Measurements from ENCODE around the gene OR14A16. TPM values are rescaled to one million over a fixed set of nuclear protein-coding genes. Genes with fewer than 3 reads are reported as not detected.

OR14A16 gene
- total RNA-seq (2014; rRNA removed; shearing (Covaris generic); ENCODE audit: low replicate concordance) = not detected in 2 replicates

- DNase-seq = no peak
Measured at GRCh38 chr1:247824023-247824422, at the start of gene OR14A16. OR14A16 (minus strand) TSS chr1:247824119; CDS start chr1:247815729, 8,390 bp downstream.

GRCh38 chr1:247865416-247865815 lies 41.5 kb upstream of the OR14A16 start:
- no peak overlapping the region for H3K4me3 ChIP-seq (ENCODE audit: low read length)
- no peaks in the 10 kb centered on the region for H3K9me2 ChIP-seq (replicated peaks; ENCODE audit: insufficient read depth, low read length)
- H3K27ac ChIP-seq (ENCODE audit: low read length) = no peak overlapping the region
- H3K27me3 ChIP-seq (ENCODE audit: low read length) = no peaks in the 10 kb centered on the region
- H3K36me3 ChIP-seq (ENCODE audit: insufficient read depth, low read length) = no peaks in the 10 kb centered on the region
- H3K9me3 ChIP-seq (ENCODE audit: low read length) = peaks cover 10% of the 10 kb centered on the region
- H3K9ac ChIP-seq (ENCODE audit: low read length) = no peak overlapping the region
- no peak overlapping the region for H3K4me2 ChIP-seq (ENCODE audit: low read depth, low read length, poor library complexity, severe bottlenecking)
- no peaks in the 10 kb centered on the region for H4K20me1 ChIP-seq (ENCODE audit: insufficient read depth, low read depth, low read length)
- H2AFZ ChIP-seq (ENCODE audit: low read length) = no peak overlapping the region
- DNase-seq = no peak
- H3K79me2 ChIP-seq (ENCODE audit: low read length) = no peaks in the 10 kb centered on the region
- H3K4me1 ChIP-seq (ENCODE audit: low read length) = no peaks in the 10 kb centered on the region

More at GRCh38 chr1:247824023-247824422, at the start of gene OR14A16:
- H3K9me2 ChIP-seq (replicated peaks; ENCODE audit: insufficient read depth, low read length) = no peaks in the 10 kb centered on the region
- peaks cover 6% of the 10 kb centered on the region for H3K4me1 ChIP-seq (ENCODE audit: low read length)
- no peak within 1 kb of the TSS for H3K4me2 ChIP-seq (ENCODE audit: low read depth, low read length, poor library complexity, severe bottlenecking)
- no peak within 1 kb of the TSS for H3K4me3 ChIP-seq (ENCODE audit: low read length)
- H3K9me3 ChIP-seq (ENCODE audit: low read length) = no peaks in the 10 kb centered on the region
- H2AFZ ChIP-seq (ENCODE audit: low read length) = no peak within 1 kb of the TSS
- no peaks in the 10 kb centered on the region for H4K20me1 ChIP-seq (ENCODE audit: insufficient read depth, low read depth, low read length)
- H3K27ac ChIP-seq (ENCODE audit: low read length) = no peak within 1 kb of the TSS
- no peaks in the 10 kb centered on the region for H3K27me3 ChIP-seq (ENCODE audit: low read length)
- no peaks in the 10 kb centered on the region for H3K79me2 ChIP-seq (ENCODE audit: low read length)
- no peaks in the 10 kb centered on the region for H3K36me3 ChIP-seq (ENCODE audit: insufficient read depth, low read length)
- H3K9ac ChIP-seq (ENCODE audit: low read length) = no peak within 1 kb of the TSS

GRCh38 chr1:247864644-247865043 lies 40.7 kb upstream of the OR14A16 start:
- Histone ChIP-seq H3K27me3 (ENCODE audit: low read length) (no peaks in the 10 kb centered on the region), H3K4me2 (ENCODE audit: low read depth, low read length, poor library complexity, severe bottlenecking) (no peak overlapping the region), H2AFZ (ENCODE audit: low read length) (no peak overlapping the region), H3K36me3 (ENCODE audit: insufficient read depth, low read length) (no peaks in the 10 kb centered on the region), H3K9me2 (replicated peaks; ENCODE audit: insufficient read depth, low read length) (no peaks in the 10 kb centered on the region), H4K20me1 (ENCODE audit: insufficient read depth, low read depth, low read length) (no peaks in the 10 kb centered on the region), H3K27ac (ENCODE audit: low read length) (no peak overlapping the region), H3K9ac (ENCODE audit: low read length) (no peak overlapping the region), H3K79me2 (ENCODE audit: low read length) (no peaks in the 10 kb centered on the region), H3K4me3 (ENCODE audit: low read length) (no peak overlapping the region), H3K4me1 (ENCODE audit: low read length) (no peaks in the 10 kb centered on the region), H3K9me3 (ENCODE audit: low read length) (peaks cover 2% of the 10 kb centered on the region)
- DNase-seq = no peak

- DNase-seq = no peak
- H3K4me2 ChIP-seq (ENCODE audit: low read depth, low read length, poor library complexity, severe bottlenecking) = no peak overlapping the region
Measured at GRCh38 chr1:247862756-247863155, 38.8 kb upstream of the OR14A16 start.

GRCh38 chr1:247857985-247858619 lies 34.2 kb upstream of the OR14A16 start:
- no peak for DNase-seq
- Histone ChIP-seq H3K36me3 (ENCODE audit: insufficient read depth, low read length) (no peaks in the 10 kb centered on the region), H3K4me2 (ENCODE audit: low read depth, low read length, poor library complexity, severe bottlenecking) (no peak overlapping the region), H2AFZ (ENCODE audit: low read length) (no peak overlapping the region), H3K27ac (ENCODE audit: low read length) (no peak overlapping the region), H3K4me1 (ENCODE audit: low read length) (no peaks in the 10 kb centered on the region), H3K27me3 (ENCODE audit: low read length) (no peaks in the 10 kb centered on the region), H3K4me3 (ENCODE audit: low read length) (no peak overlapping the region), H3K9me2 (replicated peaks; ENCODE audit: insufficient read depth, low read length) (no peaks in the 10 kb centered on the region), H3K9ac (ENCODE audit: low read length) (no peak overlapping the region), H3K79me2 (ENCODE audit: low read length) (no peaks in the 10 kb centered on the region), H4K20me1 (ENCODE audit: insufficient read depth, low read depth, low read length) (no peaks in the 10 kb centered on the region), H3K9me3 (ENCODE audit: low read length) (no peaks in the 10 kb centered on the region)

More at GRCh38 chr1:247862756-247863155, 38.8 kb upstream of the OR14A16 start:
- no peaks in the 10 kb centered on the region for H3K9me2 ChIP-seq (replicated peaks; ENCODE audit: insufficient read depth, low read length)
- no peak overlapping the region for H3K27ac ChIP-seq (ENCODE audit: low read length)
- H3K27me3 ChIP-seq (ENCODE audit: low read length) = no peaks in the 10 kb centered on the region
- no peak overlapping the region for H3K4me3 ChIP-seq (ENCODE audit: low read length)
- H3K36me3 ChIP-seq (ENCODE audit: insufficient read depth, low read length) = no peaks in the 10 kb centered on the region
- no peaks in the 10 kb centered on the region for H3K9me3 ChIP-seq (ENCODE audit: low read length)
- no peaks in the 10 kb centered on the region for H4K20me1 ChIP-seq (ENCODE audit: insufficient read depth, low read depth, low read length)
- H3K9ac ChIP-seq (ENCODE audit: low read length) = no peak overlapping the region
- H3K4me1 ChIP-seq (ENCODE audit: low read length) = no peaks in the 10 kb centered on the region
- no peak overlapping the region for H2AFZ ChIP-seq (ENCODE audit: low read length)
- no peaks in the 10 kb centered on the region for H3K79me2 ChIP-seq (ENCODE audit: low read length)

- no peak within 1 kb of the TSS for H3K9ac ChIP-seq (ENCODE audit: low read length)
- H3K27me3 ChIP-seq (ENCODE audit: low read length) = no peaks in the 10 kb centered on the region
- H4K20me1 ChIP-seq (ENCODE audit: insufficient read depth, low read depth, low read length) = no peaks in the 10 kb centered on the region
- no peaks in the 10 kb centered on the region for H3K79me2 ChIP-seq (ENCODE audit: low read length)
- H3K9me3 ChIP-seq (ENCODE audit: low read length) = no peaks in the 10 kb centered on the region
- H3K4me3 ChIP-seq (ENCODE audit: low read length) = no peak within 1 kb of the TSS
- no peak for DNase-seq
- no peaks in the 10 kb centered on the region for H3K4me1 ChIP-seq (ENCODE audit: low read length)
- no peak within 1 kb of the TSS for H3K27ac ChIP-seq (ENCODE audit: low read length)
- H3K4me2 ChIP-seq (ENCODE audit: low read depth, low read length, poor library complexity, severe bottlenecking) = no peak within 1 kb of the TSS
- no peaks in the 10 kb centered on the region for H3K36me3 ChIP-seq (ENCODE audit: insufficient read depth, low read length)
- no peak within 1 kb of the TSS for H2AFZ ChIP-seq (ENCODE audit: low read length)
- no peaks in the 10 kb centered on the region for H3K9me2 ChIP-seq (replicated peaks; ENCODE audit: insufficient read depth, low read length)
Measured at GRCh38 chr1:247857069-247857984, 33.4 kb upstream of the OR14A16 start, which contains the start of gene TRIM58. TRIM58 (plus strand) TSS chr1:247857187; CDS start chr1:247857247, 60 bp downstream.

- Histone ChIP-seq H3K9me2 (replicated peaks; ENCODE audit: insufficient read depth, low read length) (no peaks in the 10 kb centered on the region), H3K9me3 (ENCODE audit: low read length) (no peaks in the 10 kb centered on the region), H3K36me3 (ENCODE audit: insufficient read depth, low read length) (no peaks in the 10 kb centered on the region), H3K9ac (ENCODE audit: low read length) (no peak overlapping the region), H3K4me1 (ENCODE audit: low read length) (no peaks in the 10 kb centered on the region), H4K20me1 (ENCODE audit: insufficient read depth, low read depth, low read length) (no peaks in the 10 kb centered on the region), H3K27me3 (ENCODE audit: low read length) (no peaks in the 10 kb centered on the region), H3K4me3 (ENCODE audit: low read length) (no peak overlapping the region), H3K27ac (ENCODE audit: low read length) (no peak overlapping the region), H2AFZ (ENCODE audit: low read length) (no peak overlapping the region), H3K4me2 (ENCODE audit: low read depth, low read length, poor library complexity, severe bottlenecking) (no peak overlapping the region), H3K79me2 (ENCODE audit: low read length) (no peaks in the 10 kb centered on the region)
- DNase-seq = no peak
Measured at GRCh38 chr1:247855911-247856310, 32.0 kb upstream of the OR14A16 start.

GRCh38 chr1:247854899-247855545 lies 31.1 kb upstream of the OR14A16 start:
- Histone ChIP-seq H3K4me2 (ENCODE audit: low read depth, low read length, poor library complexity, severe bottlenecking) (no peak overlapping the region), H4K20me1 (ENCODE audit: insufficient read depth, low read depth, low read length) (no peaks in the 10 kb centered on the region), H3K36me3 (ENCODE audit: insufficient read depth, low read length) (no peaks in the 10 kb centered on the region), H3K27me3 (ENCODE audit: low read length) (no peaks in the 10 kb centered on the region), H2AFZ (ENCODE audit: low read length) (no peak overlapping the region), H3K79me2 (ENCODE audit: low read length) (no peaks in the 10 kb centered on the region), H3K9me2 (replicated peaks; ENCODE audit: insufficient read depth, low read length) (no peaks in the 10 kb centered on the region), H3K27ac (ENCODE audit: low read length) (no peak overlapping the region), H3K4me3 (ENCODE audit: low read length) (no peak overlapping the region), H3K9ac (ENCODE audit: low read length) (no peak overlapping the region), H3K4me1 (ENCODE audit: low read length) (no peaks in the 10 kb centered on the region), H3K9me3 (ENCODE audit: low read length) (no peaks in the 10 kb centered on the region)
- no peak for DNase-seq
